ENCODE results near the gene PUM2.

DNA sequence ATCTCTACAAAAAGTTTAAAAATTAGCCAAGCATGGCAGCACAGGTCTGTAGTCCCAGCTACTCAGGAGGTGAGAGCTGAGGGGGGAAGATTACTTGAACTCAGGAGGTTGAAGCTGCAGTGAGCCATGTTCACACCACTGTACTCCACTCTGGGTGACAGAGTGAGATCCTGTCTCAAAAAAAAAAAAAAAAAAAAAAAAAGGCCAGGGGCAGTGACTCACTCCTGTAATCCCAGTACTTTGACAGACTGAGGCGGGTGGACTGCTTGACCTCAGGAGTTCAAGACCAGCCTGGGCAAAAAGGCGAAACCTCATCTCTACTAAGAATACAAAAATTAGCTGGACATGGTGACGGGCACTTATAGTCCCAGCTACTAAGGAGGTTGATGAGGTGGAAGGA, 37.0 kb downstream of the PUM2 start:
- TF ChIP-seq, protein P1, sequence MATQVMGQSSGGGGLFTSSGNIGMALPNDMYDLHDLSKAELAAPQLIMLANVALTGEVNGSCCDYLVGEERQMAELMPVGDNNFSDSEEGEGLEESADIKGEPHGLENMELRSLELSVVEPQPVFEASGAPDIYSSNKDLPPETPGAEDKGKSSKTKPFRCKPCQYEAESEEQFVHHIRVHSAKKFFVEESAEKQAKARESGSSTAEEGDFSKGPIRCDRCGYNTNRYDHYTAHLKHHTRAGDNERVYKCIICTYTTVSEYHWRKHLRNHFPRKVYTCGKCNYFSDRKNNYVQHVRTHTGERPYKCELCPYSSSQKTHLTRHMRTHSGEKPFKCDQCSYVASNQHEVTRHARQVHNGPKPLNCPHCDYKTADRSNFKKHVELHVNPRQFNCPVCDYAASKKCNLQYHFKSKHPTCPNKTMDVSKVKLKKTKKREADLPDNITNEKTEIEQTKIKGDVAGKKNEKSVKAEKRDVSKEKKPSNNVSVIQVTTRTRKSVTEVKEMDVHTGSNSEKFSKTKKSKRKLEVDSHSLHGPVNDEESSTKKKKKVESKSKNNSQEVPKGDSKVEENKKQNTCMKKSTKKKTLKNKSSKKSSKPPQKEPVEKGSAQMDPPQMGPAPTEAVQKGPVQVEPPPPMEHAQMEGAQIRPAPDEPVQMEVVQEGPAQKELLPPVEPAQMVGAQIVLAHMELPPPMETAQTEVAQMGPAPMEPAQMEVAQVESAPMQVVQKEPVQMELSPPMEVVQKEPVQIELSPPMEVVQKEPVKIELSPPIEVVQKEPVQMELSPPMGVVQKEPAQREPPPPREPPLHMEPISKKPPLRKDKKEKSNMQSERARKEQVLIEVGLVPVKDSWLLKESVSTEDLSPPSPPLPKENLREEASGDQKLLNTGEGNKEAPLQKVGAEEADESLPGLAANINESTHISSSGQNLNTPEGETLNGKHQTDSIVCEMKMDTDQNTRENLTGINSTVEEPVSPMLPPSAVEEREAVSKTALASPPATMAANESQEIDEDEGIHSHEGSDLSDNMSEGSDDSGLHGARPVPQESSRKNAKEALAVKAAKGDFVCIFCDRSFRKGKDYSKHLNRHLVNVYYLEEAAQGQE (IDR thresholded peaks at IDR 0.05; ENCODE audit: low read depth): no peak
- TF ChIP-seq YY1 (IDR thresholded peaks at IDR 0.05; ENCODE audit: low read depth) (no peak), ZBTB7A (IDR thresholded peaks at IDR 0.05; ENCODE audit: low read depth) (no peak)
